ENCODE data around the gene TUBB4A. TPM values are rescaled to one million over a fixed set of nuclear protein-coding genes. Genes with fewer than 3 reads are reported as not detected.

The TUBB4A gene
- total RNA-seq, 1 experiment from 2014 or later = 20.3 TPM

- H2AFZ ChIP-seq (ENCODE audit: low read length) = no peak overlapping the region
- H2BK12ac ChIP-seq (ENCODE audit: insufficient read length, low read depth, low read length) = no peak overlapping the region
- H3T11ph ChIP-seq (ENCODE audit: low read length) = no peak overlapping the region
- H3K4me1 ChIP-seq (ENCODE audit: insufficient read depth, low read length) = peaks cover 6% of the 10 kb centered on the region; the same call in 1 of the 2 replicates
- no peak overlapping the region for H2BK120ac ChIP-seq (ENCODE audit: low read depth, low read length, poor library complexity, severe bottlenecking)
- no peak overlapping the region for H3K18ac ChIP-seq (ENCODE audit: insufficient read length, low read depth, low read length)
- WGBS (ENCODE audit: extremely low coverage, insufficient read length, low lambda C conversion rate) = no CpG with 5 or more reads among the region's 5 CpGs
- H3K27ac ChIP-seq (ENCODE audit: insufficient read length, low read depth, low read length) = no peak overlapping the region
- TF ChIP-seq CTCF (conservative IDR thresholded peaks at IDR 0.05) = no peak
- peaks cover 72% of the 10 kb centered on the region for H3K27me3 Mint-ChIP-seq (ENCODE audit: low read depth)
- H3K4me3 Mint-ChIP-seq = peak overlapping the region; percentile 70 to 78
- no peak overlapping the region for H3K14ac ChIP-seq (ENCODE audit: insufficient read depth, low read length)
- no peak overlapping the region for H3K56ac ChIP-seq (ENCODE audit: insufficient read length, low read depth, low read length)
- H2BK20ac ChIP-seq (ENCODE audit: low read depth, low read length, poor library complexity, severe bottlenecking) = no peak overlapping the region
- peaks cover under 1 to 10% (median 8%) of the 10 kb centered on the region in 3 experiments; a peak in 6 of 7 replicates for H3K36me3 Mint-ChIP-seq (ENCODE audit: insufficient read depth in 1 of 3, low read depth in 3 of 3)
- no peaks in the 10 kb centered on the region for H4K20me1 ChIP-seq (ENCODE audit: control insufficient read depth, insufficient read depth, insufficient read length)
- H3K4me2 ChIP-seq (ENCODE audit: insufficient read depth, insufficient read length, low read length) = peak overlapping the region; percentile 81
- H4K5ac ChIP-seq (ENCODE audit: insufficient read length, low read depth, low read length) = no peak overlapping the region
- no peaks in the 10 kb centered on the region for H3K9me3 ChIP-seq (ENCODE audit: control insufficient read depth, low read depth, low read length)
- no peaks in the 10 kb centered on the region for H3K79me2 ChIP-seq (ENCODE audit: insufficient read depth, low read length)
- 0 out of 7 replicates have a peak overlapping the region, but pooled peaks of 1 of the 3 experiments have one; percentile 5 for H3K27ac Mint-ChIP-seq
- no peak overlapping the region for H3K9ac ChIP-seq (ENCODE audit: extremely low read depth, insufficient read length, low read length)
- no peak overlapping the region for H3K23ac ChIP-seq (ENCODE audit: insufficient read length, low read depth, low read length)
- H2AK5ac ChIP-seq (ENCODE audit: insufficient read length, low read length) = no peak overlapping the region
- H3K9me3 Mint-ChIP-seq = peaks cover 3 to 14% of the 10 kb centered on the region in 2 experiments
- H3K4ac ChIP-seq (ENCODE audit: low read depth, low read length) = no peak overlapping the region
- no peak overlapping the region for H4K91ac ChIP-seq (ENCODE audit: insufficient read length, low read depth, low read length)
- peaks cover 32 to 38% of the 10 kb centered on the region in 2 experiments for H3K4me1 Mint-ChIP-seq
- no peak overlapping the region for H2BK15ac ChIP-seq (ENCODE audit: low read depth, low read length)
- peaks cover 13% of the 10 kb centered on the region; the same call in 1 of the 2 replicates for H3K27me3 ChIP-seq (ENCODE audit: insufficient read depth, low read length)
- H3K23me2 ChIP-seq (ENCODE audit: insufficient read length, low read depth, low read length, poor library complexity, severe bottlenecking) = peaks cover 22% of the 10 kb centered on the region
- H2BK5ac ChIP-seq (ENCODE audit: insufficient read length, low read length) = no peak overlapping the region
- no peaks in the 10 kb centered on the region for H3K79me1 ChIP-seq (ENCODE audit: insufficient read depth, low read depth, low read length, poor library complexity, severe bottlenecking)
- no peak overlapping the region for H4K8ac ChIP-seq (replicated peaks; ENCODE audit: insufficient read length, low read depth, low read length)
- DNase-seq = no peak
These were observed 29.8 kb upstream of the TUBB4A start for GRCh38 chr19:6531956-6532243.

Measured in H9 (cell line).